ENCODE measurements around the gene DOCK4.

Gene DOCK4

DNA sequence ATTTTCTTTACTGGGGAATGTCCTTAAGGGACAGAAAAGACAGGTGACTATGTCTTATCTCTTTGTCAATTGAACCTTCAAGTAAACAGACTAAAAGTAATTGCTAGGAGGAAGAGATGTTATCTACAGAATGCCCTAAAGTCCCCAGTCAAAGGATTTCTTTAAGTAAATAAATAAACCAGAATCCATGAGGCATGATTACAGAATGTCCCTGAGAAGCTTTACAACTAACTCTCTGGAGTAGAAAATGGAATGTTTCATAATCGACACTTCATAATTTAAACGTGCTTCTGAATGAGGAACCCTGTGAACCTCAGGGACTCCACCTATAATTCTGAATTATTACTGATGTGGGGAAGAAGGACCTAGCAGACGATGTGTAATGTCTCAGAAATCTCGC lies 456.0 kb downstream of the DOCK4 start:
- POLR2A ChIA-PET: no interaction called here
- CTCF ChIA-PET: interaction anchor here (1.2 to 1.6 kb wide), 2 partner anchors 9 to 746 kb away, joined by 4 read pairs; no protein-coding TSS in a partner anchor

DNA sequence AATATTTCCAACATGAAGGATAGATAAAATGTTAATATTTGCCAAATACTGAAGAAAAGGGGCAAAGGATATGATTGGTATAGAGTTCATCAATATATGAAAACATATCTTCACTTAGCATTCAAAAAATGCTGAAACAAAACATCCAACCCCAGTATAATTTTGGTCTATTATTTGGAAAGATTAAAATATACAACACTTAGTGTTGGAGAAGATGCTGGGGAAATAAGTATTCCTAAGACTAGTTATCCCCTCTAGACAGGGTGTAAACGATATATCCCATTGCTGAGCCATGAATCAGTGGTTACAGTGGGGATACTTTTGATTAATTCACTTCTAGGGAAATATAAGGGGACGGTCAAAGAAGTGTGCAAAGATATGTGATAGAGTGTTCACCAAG lies 456.6 kb downstream of the DOCK4 start:
- TF ChIP-seq, protein P1, sequence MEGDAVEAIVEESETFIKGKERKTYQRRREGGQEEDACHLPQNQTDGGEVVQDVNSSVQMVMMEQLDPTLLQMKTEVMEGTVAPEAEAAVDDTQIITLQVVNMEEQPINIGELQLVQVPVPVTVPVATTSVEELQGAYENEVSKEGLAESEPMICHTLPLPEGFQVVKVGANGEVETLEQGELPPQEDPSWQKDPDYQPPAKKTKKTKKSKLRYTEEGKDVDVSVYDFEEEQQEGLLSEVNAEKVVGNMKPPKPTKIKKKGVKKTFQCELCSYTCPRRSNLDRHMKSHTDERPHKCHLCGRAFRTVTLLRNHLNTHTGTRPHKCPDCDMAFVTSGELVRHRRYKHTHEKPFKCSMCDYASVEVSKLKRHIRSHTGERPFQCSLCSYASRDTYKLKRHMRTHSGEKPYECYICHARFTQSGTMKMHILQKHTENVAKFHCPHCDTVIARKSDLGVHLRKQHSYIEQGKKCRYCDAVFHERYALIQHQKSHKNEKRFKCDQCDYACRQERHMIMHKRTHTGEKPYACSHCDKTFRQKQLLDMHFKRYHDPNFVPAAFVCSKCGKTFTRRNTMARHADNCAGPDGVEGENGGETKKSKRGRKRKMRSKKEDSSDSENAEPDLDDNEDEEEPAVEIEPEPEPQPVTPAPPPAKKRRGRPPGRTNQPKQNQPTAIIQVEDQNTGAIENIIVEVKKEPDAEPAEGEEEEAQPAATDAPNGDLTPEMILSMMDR (IDR thresholded peaks at IDR 0.05; ENCODE audit: control extremely low read depth, extremely low read depth, low read depth, missing control alignments): no peak
- CTCF ChIA-PET: interaction anchor here (1.2 kb wide), 1 partner anchor 8 kb away, joined by 4 read pairs; no protein-coding TSS in a partner anchor
- POLR2A ChIA-PET: no interaction called here
- no peak for DNase-seq (ENCODE audit: extremely low spot score)

More for the DNA sequence above, 456.0 kb downstream of the DOCK4 start:
- TF ChIP-seq, protein P1 (IDR thresholded peaks at IDR 0.05; ENCODE audit: control extremely low read depth, extremely low read depth, low read depth, missing control alignments): no peak
- DNase-seq (ENCODE audit: extremely low spot score): no peak

DNA sequence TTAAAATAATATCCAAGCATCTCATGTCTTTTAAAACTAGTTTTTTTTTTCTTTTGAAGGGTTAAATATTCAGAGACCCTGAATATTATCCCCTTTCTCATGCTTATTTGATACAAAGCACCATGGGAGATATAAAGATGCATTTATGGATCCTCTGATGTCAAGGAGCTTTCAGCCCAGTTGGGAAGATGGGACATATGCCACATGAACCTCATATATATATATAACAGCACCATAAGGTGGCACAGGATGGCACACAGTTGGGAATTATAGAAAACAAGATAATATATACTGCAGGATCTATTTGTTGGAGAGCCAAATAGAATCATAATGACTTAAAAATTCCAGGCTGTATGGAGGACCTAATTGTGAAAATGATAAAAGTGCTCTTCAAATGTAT lies 458.5 kb downstream of the DOCK4 start:
- POLR2A ChIA-PET: no interaction called here

DNA sequence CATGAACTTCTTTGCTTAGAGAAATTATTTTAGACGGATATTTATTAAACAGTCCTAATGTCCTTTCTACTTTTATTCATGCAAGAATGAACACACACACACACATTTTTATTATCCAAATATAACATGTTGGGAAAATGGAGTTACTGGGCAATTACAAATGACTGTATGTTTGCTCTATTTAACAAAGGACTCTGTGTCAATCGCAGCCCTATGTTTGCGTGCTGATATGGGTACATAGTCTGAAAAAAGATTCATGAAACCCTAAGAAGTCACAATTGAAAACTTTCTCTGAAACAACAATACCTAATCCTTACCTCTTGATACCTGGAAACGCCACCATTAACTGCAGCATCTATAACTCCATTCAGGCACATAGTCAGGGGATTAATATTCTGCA lies 459.2 kb downstream of the DOCK4 start:
- CTCF ChIA-PET: interaction anchor here (1.1 to 1.4 kb wide), 2 partner anchors 11 to 13 kb away, joined by 3 read pairs; no protein-coding TSS in a partner anchor
- TF ChIP-seq, protein P1 (IDR thresholded peaks at IDR 0.05; ENCODE audit: control extremely low read depth, extremely low read depth, low read depth, missing control alignments): no peak
- POLR2A ChIA-PET: no interaction called here
- no peak for DNase-seq (ENCODE audit: extremely low spot score)

More for the DNA sequence above, 458.5 kb downstream of the DOCK4 start:
- no peak for DNase-seq (ENCODE audit: extremely low spot score)
- TF ChIP-seq, protein P1 (IDR thresholded peaks at IDR 0.05; ENCODE audit: control extremely low read depth, extremely low read depth, low read depth, missing control alignments): no peak
- CTCF ChIA-PET: no interaction called here

DNA sequence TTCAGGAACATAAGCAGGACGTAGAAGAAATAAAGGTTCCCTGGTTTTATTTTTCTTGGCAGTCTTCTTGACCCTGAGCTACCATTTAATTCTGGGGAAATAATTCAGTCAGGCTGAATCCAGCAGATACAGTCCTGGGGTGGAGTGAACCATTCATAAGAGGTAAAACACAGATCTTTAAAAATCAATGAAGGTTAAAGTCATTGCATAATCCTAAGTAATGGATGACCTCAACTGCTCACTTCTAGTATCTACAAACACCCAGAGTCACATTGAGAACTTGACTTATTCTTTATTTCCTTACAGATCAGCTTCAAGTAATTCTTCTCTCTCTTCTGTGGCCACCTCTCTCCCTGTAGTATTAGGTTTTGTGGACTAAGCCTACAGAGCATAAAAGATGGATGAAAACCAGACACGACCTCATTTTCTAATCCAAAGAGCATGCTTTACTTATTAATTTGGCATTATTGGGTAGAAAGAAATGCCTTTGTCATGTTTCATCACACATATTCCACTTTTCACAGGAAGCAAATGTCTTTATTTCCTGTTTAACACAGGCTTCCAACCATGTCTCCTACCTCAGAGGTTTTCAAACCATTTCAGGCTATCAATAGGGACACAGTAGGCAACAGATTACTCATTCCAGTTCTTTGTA lies 461.6 kb downstream of the DOCK4 start:
- TF ChIP-seq, protein P1 (IDR thresholded peaks at IDR 0.05; ENCODE audit: control extremely low read depth, extremely low read depth, low read depth, missing control alignments): no peak
- POLR2A ChIA-PET: no interaction called here
- DNase-seq (ENCODE audit: extremely low spot score): no peak
- CTCF ChIA-PET: interaction anchor here (0.9 to 2.1 kb wide), 6 partner anchors 9 to 1680 kb away, joined by 3 to 12 read pairs (median 5); no protein-coding TSS in a partner anchor

DNA sequence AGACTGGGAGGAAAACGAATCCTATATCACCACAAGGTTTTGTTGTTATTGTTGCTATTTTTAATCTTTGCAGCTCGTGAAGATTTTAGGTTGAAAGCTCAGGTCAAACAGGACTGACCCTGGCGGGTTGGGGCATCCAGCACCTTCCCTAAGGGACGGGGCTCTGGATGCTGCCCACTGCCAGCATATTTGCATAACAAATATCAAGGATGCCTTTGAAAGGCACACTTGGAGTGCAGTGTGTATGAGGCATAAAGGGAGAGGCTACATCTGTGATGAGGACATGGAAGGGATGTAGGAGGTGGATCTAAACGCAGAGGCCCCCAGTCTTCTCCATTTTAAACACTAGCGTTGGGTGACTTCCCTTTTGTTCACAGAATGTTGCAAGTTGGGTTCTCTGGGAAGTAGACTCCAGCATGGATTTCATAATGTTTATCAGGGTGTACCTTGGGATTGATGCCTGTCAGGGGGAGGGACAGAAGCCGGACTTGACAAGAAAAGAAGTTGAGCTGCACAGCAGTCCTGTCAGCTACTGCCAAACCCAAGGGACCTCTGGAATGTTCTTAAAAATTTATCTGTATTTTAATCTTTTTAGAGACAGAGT lies 462.9 kb downstream of the DOCK4 start:
- POLR2A ChIA-PET: no interaction called here
- CTCF ChIA-PET: interaction anchor here (0.9 to 2.1 kb wide), 7 partner anchors 9 to 1681 kb away, joined by 3 to 12 read pairs (median 6); no protein-coding TSS in a partner anchor
- TF ChIP-seq, protein P1 (IDR thresholded peaks at IDR 0.05; ENCODE audit: control extremely low read depth, extremely low read depth, low read depth, missing control alignments): no peak
- no peak for DNase-seq (ENCODE audit: extremely low spot score)

All from GM10248 (cell line).